NCI-H524 treated with DMSO at 0.1 percent for 48 hours (cell line): ENCODE measurements around the gene EIF2S3.
"Not testable (repeated sequence)": the region's sequence is repeated elsewhere in the genome, so short reads cannot be mapped to it uniquely, and the experiment has no call there.

Experiments used
- DNase-seq: peaks from one replicate; lab custom pipeline; 2025; lab: John Stamatoyannopoulos, UW

The EIF2S3 gene

GRCh38 chrX:24050522-24051318 lies 4.0 kb upstream of the EIF2S3 start:
- not testable (repeated sequence) for DNase-seq

- DNase-seq, result no peak
Observed at GRCh38 chrX:24055043-24055356, 244 bp downstream of the EIF2S3 start.

GRCh38 chrX:24063488-24063887 lies 8.7 kb downstream of the EIF2S3 start:
- no peak for DNase-seq

- no peak for DNase-seq
Observed at GRCh38 chrX:24069877-24070276, 15.1 kb downstream of the EIF2S3 start.

GRCh38 chrX:24079411-24079810 lies 24.7 kb downstream of the EIF2S3 start:
- no peak for DNase-seq

- not testable (repeated sequence) for DNase-seq
Observed at GRCh38 chrX:24080245-24080644, 25.5 kb downstream of the EIF2S3 start.

- no peak for DNase-seq
Observed at GRCh38 chrX:24080704-24081103, 25.9 kb downstream of the EIF2S3 start.

- DNase-seq, result no peak
Observed at GRCh38 chrX:24081661-24082154, 27.0 kb downstream of the EIF2S3 start.

GRCh38 chrX:24082447-24082846 lies 27.7 kb downstream of the EIF2S3 start:
- DNase-seq, result no peak

GRCh38 chrX:24085101-24085500 lies 30.3 kb downstream of the EIF2S3 start:
- no peak for DNase-seq

- DNase-seq, result no peak
Observed at GRCh38 chrX:24090300-24091200, 35.8 kb downstream of the EIF2S3 start.

GRCh38 chrX:24093746-24094145 lies 39.0 kb downstream of the EIF2S3 start:
- no peak for DNase-seq

- DNase-seq, result no peak
Observed at GRCh38 chrX:24097741-24098260, 43.0 kb downstream of the EIF2S3 start.

GRCh38 chrX:24098932-24099331 lies 44.2 kb downstream of the EIF2S3 start:
- DNase-seq, result no peak

GRCh38 chrX:24099394-24099793 lies 44.6 kb downstream of the EIF2S3 start:
- DNase-seq, result no peak

GRCh38 chrX:24100713-24101112 lies 46.0 kb downstream of the EIF2S3 start:
- DNase-seq, result no peak

- DNase-seq, result no peak
Observed at GRCh38 chrX:24110069-24110468, 55.3 kb downstream of the EIF2S3 start.

GRCh38 chrX:24113181-24113580 lies 58.4 kb downstream of the EIF2S3 start:
- no peak for DNase-seq

GRCh38 chrX:24117258-24117657 lies 62.5 kb downstream of the EIF2S3 start:
- no peak for DNase-seq

- no peak for DNase-seq
Observed at GRCh38 chrX:24124244-24124799, 69.6 kb downstream of the EIF2S3 start.

- no peak for DNase-seq
Observed at GRCh38 chrX:24125028-24125612, 70.4 kb downstream of the EIF2S3 start.
